Sciatic nerve (tissue), 2 donors: ENCODE measurements around the gene MPG. TPM values are rescaled to one million over a fixed set of nuclear protein-coding genes. Genes with fewer than 3 reads are reported as not detected.
A peak's percentile ranks its signal among the peaks of the same experiment; 100 is the strongest.
"Not testable (repeated sequence)": the region's sequence is repeated elsewhere in the genome, so short reads cannot be mapped to it uniquely, and the experiment has no call there.

Source experiments
- ATAC-seq: fragments of 200-7000 bp; cut with Tn5 transposase; one replicate; pipeline ENCODE4 v1.9.1; 2020; ENCODE audit warnings: mild to moderate bottlenecking, moderate library complexity
- DNase-seq: peaks from one replicate; pipeline ENCODE4 v3.0.0-alpha.2; 2020; ENCODE audit warnings: low spot score
- intact Hi-C: fragments of 100-400 bp; cut with DNase I; formaldehyde crosslinking; loops from one replicate; pipeline ENCODE4 v1.14.2; 2022
- total RNA-seq: library from RNA; stranded (reverse); fragmentation: NEBNext Ultra II Directional; extraction: Animal tissue kit (Norgen Biotek cat#: 25700); gene quantifications from one replicate; pipeline ENCODE4 v1.2.1, GENCODE V29; 2021
- donor health status: DM: no; HTN: no; CAD: no.
- donor health status: DM: no; HTN: no; CAD: no.

The MPG gene
- total RNA-seq, 1 donor from 2014 or later = 35.0 TPM

DNA sequence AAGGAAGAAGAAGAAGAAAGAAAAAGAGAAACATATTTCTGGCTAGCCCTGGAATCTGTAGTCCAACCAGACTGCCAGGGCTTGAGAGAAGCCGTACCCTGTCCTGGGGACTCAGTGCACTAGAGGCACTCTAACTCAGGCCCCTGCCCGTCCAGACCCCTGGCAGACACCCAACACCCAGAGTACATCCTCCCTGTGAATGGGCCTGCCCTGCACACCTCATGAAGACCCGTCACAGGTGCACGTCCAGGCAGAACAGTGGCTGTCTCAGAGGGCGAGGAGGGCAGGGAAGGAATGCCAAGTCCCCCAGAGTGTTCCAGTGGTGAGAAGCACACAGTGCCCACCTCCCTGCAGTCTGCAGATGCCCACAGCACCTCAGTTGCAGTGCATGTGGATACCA is 23.0 kb downstream of the MPG start:
- intact Hi-C loops = no loop called here
- DNase-seq (no peak), ATAC-seq (no peak)

DNA sequence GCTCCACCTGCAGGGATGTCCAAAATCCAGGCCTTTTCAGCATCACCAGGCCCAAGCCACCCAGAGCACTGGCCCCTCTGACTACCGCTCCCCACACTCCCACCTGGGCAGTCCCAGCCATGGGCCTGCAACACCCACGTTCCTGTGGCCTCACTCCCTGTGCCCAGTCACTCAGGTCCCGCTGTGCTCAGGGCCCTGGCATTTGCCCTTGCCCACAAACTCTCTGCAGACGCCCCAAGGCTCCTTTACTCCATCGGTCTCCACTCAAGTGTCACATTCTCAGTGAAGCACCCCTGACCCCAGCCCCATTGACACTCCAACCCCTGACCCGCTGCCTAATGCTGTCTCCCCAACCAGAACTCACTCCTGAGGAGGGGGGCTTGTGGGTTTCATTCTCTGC is 23.6 kb downstream of the MPG start:
- intact Hi-C loops = no loop called here
- ATAC-seq = peak; percentile 0
- DNase-seq = no peak

DNA sequence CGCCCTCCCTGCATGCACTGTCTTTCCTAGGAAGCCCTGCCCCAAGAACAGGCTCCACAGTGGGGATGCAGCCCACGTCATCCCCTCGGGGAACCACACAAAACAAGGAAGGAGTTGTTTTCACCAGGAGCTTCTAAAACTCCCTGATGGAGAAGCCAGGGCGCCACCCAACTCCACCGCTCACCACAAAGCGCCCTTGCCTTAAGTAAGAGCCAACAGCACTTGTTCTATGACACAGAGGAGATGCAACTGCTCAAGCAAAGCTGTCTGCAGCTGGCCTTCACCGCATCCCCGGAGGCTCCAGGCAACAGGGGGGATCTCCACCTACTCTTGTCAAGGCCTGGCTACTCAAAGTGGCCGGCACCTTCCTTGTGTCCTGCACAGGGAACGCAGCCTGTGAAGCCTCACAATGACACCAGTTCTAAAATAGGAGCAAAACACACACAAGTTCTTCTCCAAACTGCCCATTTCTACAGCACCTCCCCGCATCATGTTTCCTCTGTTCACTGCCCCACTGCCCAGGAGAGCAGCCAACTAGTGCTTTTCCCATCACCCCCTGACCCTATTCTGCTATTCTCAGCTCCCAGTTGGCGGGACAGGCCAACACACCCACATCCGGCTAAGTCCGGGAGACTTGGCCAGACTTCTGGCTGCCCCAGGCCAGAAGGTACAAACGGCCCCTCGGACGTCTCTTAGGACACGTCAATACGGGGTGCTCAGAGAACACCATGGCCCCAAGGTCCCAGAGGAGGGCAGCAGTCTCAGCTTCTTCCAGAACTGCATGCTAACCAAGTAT is 24.2 kb downstream of the MPG start:
- DNase-seq = no peak
- intact Hi-C loops = no loop called here
- ATAC-seq = peak; percentile 86

DNA sequence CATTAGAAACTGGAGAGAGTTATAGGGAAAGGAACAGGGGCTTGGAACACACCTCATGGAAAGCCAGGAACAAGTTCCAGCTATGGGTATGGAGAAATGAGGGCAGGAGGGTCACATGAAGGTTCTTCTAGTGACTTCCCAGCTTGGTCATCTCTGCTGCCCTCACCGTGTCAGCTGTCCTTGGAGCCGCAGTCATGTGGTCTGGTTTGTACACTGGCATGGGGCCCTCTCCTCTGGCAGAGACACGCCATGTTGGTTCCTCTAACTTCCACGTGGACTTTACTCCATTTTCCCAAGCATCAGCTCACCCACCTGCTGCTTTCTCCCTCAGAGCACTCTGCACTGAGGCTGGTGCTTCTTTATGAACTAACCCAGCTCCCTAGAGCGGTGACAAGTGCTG is 26.3 kb downstream of the MPG start:
- no peak for ATAC-seq
- no peak for DNase-seq
- intact Hi-C loops = no loop called here

DNA sequence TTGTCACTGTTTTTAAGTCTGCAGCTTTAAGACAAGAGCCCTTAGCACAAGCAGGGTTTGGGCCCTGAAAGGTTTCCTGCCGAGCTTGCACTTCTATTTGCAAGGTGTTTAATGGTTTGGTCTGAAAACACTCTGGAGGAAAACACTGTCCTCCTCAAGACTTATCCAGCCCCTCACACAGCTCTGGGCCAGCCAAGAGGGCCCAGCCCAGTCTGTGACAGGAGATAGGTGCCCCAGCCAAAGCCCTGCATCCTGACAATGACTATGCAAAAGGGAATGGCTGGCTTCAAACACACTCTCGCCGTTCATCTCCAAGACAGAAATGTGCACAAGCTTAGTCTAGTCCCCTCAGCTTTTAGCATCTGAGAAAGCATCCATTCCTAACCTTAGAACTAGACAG is 26.9 kb downstream of the MPG start:
- intact Hi-C loops = no loop called here
- DNase-seq = no peak
- ATAC-seq = no peak

DNA sequence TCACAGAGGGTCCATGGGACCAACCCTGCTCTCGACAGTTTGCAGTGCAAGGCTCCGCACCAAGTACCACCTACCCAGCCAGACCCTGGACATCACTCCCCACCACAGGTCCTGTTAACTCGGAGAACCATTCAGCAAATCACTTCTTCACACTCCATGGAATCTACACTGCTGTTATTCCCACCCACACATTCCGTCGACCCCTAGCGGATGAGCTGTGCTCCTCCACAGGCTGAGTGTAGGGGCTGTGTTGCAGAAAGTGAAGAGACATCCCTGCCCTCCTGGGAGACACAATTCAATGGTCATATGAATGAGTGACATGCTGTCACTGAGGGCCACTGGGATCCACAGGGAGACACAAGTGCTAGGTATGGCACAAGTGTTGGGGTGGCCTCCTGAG is 27.5 kb downstream of the MPG start:
- intact Hi-C loops = no loop called here
- no peak for DNase-seq
- no peak for ATAC-seq

DNA sequence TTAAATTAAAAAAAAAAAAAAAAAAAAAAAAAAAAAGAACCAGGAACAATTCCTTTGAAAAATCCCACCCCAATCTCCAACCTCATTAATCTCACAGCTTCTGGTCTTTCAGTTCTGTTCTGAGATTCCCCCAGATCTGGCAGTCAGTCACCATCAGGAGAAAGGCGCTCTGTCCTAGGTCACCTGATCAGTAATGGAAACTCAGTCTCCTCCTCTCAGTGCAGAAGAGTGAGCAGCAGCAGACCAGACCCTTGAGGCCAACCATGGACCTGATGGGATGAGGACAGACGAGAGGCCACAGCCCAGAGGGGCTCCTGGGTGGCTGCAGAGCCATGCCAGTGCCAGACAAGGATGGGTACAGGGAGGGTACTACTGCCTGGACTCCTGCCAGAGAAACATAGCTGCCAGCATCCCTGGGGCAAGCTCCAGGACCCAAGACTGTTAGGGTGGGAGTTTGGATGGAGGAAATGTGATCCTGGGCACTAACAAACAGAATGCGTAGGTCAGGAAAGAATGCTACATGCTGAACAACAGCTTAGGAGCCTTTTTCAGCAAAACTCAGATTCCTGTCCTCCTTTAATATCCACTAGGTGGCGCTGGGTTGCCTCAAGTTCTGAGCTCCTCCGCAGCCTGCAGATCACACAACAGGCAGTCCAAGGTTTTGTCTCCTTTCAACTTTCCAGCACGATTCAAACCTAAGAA is 28.7 kb downstream of the MPG start:
- peak; percentile 25 for ATAC-seq
- no peak for DNase-seq
- intact Hi-C loops = loop anchor here (2.0 kb wide), 1 partner anchor 74 kb away; the partner anchor contains the start of gene HBQ1

- ATAC-seq = no peak
- DNase-seq = no peak
- intact Hi-C loops = no loop called here
Measured at GRCh38 chr16:112153-112840, 34.3 kb downstream of the MPG start.

DNA sequence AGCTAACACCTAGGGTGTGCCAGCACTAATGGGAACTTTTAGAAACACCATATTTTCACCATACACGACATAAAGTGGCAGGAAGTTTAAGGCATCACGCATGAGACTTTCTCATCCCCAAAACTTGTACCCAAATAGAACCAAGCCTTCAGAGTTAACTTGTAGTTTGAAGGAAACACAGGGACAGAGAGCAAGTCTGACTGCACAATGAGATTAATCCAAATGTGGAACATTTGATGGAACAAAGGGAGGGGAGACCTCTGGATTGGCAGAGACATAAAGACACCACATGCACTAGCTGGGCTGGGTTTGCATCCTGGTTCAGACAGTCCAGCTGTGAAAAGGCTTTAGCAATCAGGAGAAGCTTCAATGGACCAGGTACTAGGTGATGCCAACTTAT is 36.3 kb downstream of the MPG start:
- ATAC-seq = no peak
- DNase-seq = no peak
- intact Hi-C loops = no loop called here

- no peak for DNase-seq
- intact Hi-C loops = no loop called here
- no peak for ATAC-seq
Measured at GRCh38 chr16:116015-116414, 38.0 kb downstream of the MPG start.

- DNase-seq = no peak
- intact Hi-C loops = no loop called here
- peak; percentile 53 for ATAC-seq
Measured at GRCh38 chr16:117379-118365, 39.6 kb downstream of the MPG start.

- intact Hi-C loops = no loop called here
- ATAC-seq (no peak), DNase-seq (no peak)
Measured at GRCh38 chr16:118857-119256, 40.8 kb downstream of the MPG start.

GRCh38 chr16:119295-119694 is 41.3 kb downstream of the MPG start:
- intact Hi-C loops = no loop called here
- no peak for ATAC-seq

GRCh38 chr16:119835-120491 is 41.9 kb downstream of the MPG start:
- intact Hi-C loops = no loop called here
- no peak for DNase-seq
- no peak for ATAC-seq

More at GRCh38 chr16:119295-119694, 41.3 kb downstream of the MPG start:
- DNase-seq = no peak

- intact Hi-C loops = no loop called here
- DNase-seq (no peak), ATAC-seq (no peak)
Measured at GRCh38 chr16:120756-121155, 42.7 kb downstream of the MPG start.

DNA sequence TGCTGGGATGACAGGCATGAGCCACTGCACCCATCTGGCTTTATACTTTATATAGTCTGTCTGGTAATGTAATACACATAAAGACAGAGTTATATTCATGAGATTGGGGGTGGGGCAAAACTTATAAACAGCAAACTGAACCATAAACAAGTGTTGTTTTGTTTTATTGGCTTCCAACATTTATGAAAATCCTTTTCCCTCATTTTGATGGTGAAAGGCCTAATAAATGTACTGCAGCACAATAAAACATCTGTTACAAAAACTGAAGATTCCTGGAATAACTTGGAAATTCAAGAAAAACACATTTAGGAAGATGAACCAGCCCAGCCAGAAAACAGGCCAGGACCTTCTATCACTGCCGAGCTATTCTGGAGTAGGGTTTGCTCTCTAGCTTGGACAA is 44.3 kb downstream of the MPG start:
- DNase-seq = no peak
- intact Hi-C loops = no loop called here
- no peak for ATAC-seq

GRCh38 chr16:123558-124350 is 45.7 kb downstream of the MPG start:
- DNase-seq, ATAC-seq, intact Hi-C loops: not testable (repeated sequence)

DNA sequence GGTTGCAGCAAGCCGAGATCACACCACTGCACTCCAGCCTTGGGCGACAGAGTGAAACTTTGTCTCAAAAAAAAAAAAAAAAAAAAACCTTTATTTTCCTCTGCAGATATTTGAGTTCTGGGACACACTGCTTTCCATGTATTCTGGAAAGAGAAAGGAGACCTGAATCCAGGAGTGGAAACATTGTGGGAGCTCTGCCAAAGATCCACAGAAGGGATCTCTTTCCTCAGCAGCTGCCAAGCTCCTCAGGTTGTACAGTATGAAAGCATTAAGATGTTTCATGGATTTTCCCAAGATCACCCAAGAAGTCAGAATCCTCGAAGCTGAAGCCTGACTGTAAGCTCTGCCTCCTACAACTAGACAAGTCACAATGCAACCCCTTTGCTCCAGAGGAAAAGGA is 47.0 kb downstream of the MPG start:
- ATAC-seq (no peak), DNase-seq (no peak)
- intact Hi-C loops = no loop called here
